HEK293 (cell line): Measurements from ENCODE around the gene MARCHF10.

Experiments used
- CTCF ChIA-PET: fragments of 350-600 bp; formaldehyde crosslinking; extraction: SDS; loops from one replicate; lab custom pipeline; 2021; ENCODE audit warnings: antibody characterized with exemption; lab: Yijun Ruan, JAX
- POLR2A ChIA-PET: fragments of 300-600 bp; formaldehyde crosslinking; extraction: SDS; loops from one replicate; lab custom pipeline; 2020; ENCODE audit warnings: antibody characterized with exemption, inconsistent platforms; lab: Yijun Ruan, JAX
- H3K27ac ChIP-seq: fragments of 200-500 bp; sonication (Bioruptor generic); 2 replicates; pipeline ENCODE4 v1.5.1; 2014; ENCODE audit warnings: low read depth, low read length, control low read depth, inconsistent platforms; ENCODE audit errors: extremely low read depth
- H3K36me3 ChIP-seq, 2 experiments: fragments of 200-500 bp in 1 of 2; sonication (Bioruptor generic) in 1 of 2; 1 replicate in 1 of 2; 2 replicates in 1 of 2; pipeline ENCODE4 v1.5.1; 2014 to 2017; ENCODE audit warnings: inconsistent platforms in 2 of 2, low read length in 2 of 2; ENCODE audit not compliant: control insufficient read depth in 2 of 2, insufficient read depth in 1 of 2
- H3K4me1 ChIP-seq: fragments of 200-500 bp; sonication (Bioruptor generic); 2 replicates; pipeline ENCODE4 v1.5.1; 2014; ENCODE audit warnings: mild to moderate bottlenecking, low read length, inconsistent platforms; ENCODE audit not compliant: control insufficient read depth, insufficient read depth
- H3K4me3 ChIP-seq: 2 replicates; pipeline ENCODE4 v1.5.1; 2011; ENCODE audit warnings: low read depth, mild to moderate bottlenecking, control low read depth, low read length, moderate library complexity
- H3K9me3 ChIP-seq: fragments of 200-500 bp; sonication (Bioruptor generic); 2 replicates; pipeline ENCODE4 v1.5.1; 2014; ENCODE audit warnings: low read depth, low read length, inconsistent platforms; ENCODE audit not compliant: control insufficient read depth, insufficient read depth
- BCL11B ChIP-seq: fragments of 450-650 bp; formaldehyde crosslinking; IDR thresholded peaks from 2 replicates; pipeline ENCODE4 v1.5.1; 2016; ENCODE audit warnings: low read depth, missing biosample characterization, missing genetic modification characterization
- GLIS2 ChIP-seq: fragments of 450-650 bp; formaldehyde crosslinking; IDR thresholded peaks from 2 replicates; pipeline ENCODE4 v1.5.1; 2016; ENCODE audit warnings: missing biosample characterization, missing genetic modification characterization
- HOXD13 ChIP-seq: sonication (generic); formaldehyde crosslinking; IDR thresholded peaks from 2 replicates; pipeline ENCODE4 v1.8.0; 2022; ENCODE audit warnings: missing genetic modification reagents, borderline replicate concordance
- PRDM4 ChIP-seq: fragments of 450-650 bp; formaldehyde crosslinking; IDR thresholded peaks from 2 replicates; pipeline ENCODE4 v1.5.1; 2017; ENCODE audit warnings: missing biosample characterization, missing genetic modification characterization
- YY1 ChIP-seq: fragments of 450-650 bp; formaldehyde crosslinking; IDR thresholded peaks from 2 replicates; pipeline ENCODE4 v1.5.1; 2018; ENCODE audit warnings: missing biosample characterization, missing genetic modification characterization
- YY2 ChIP-seq: fragments of 450-650 bp; formaldehyde crosslinking; IDR thresholded peaks from 2 replicates; pipeline ENCODE4 v1.5.1; 2016; ENCODE audit warnings: missing biosample characterization, missing genetic modification characterization
- ZBTB10 ChIP-seq: fragments of 450-650 bp; formaldehyde crosslinking; IDR thresholded peaks from 2 replicates; pipeline ENCODE4 v1.5.1; 2016; ENCODE audit warnings: missing biosample characterization, missing genetic modification characterization
- ZBTB49 ChIP-seq: fragments of 450-650 bp; formaldehyde crosslinking; IDR thresholded peaks from 2 replicates; pipeline ENCODE4 v1.5.1; 2016; ENCODE audit warnings: missing biosample characterization, missing genetic modification characterization, low read depth
- ZNF121 ChIP-seq: fragments of 450-650 bp; formaldehyde crosslinking; IDR thresholded peaks from 2 replicates; pipeline ENCODE4 v1.5.1; 2016; ENCODE audit warnings: missing biosample characterization, missing genetic modification characterization
- ZNF138 ChIP-seq: fragments of 450-650 bp; formaldehyde crosslinking; IDR thresholded peaks from 2 replicates; pipeline ENCODE4 v1.5.1; 2016; ENCODE audit warnings: missing biosample characterization, missing genetic modification characterization, borderline replicate concordance
- ZNF155 ChIP-seq: fragments of 450-650 bp; formaldehyde crosslinking; IDR thresholded peaks from 2 replicates; pipeline ENCODE4 v1.5.1; 2016; ENCODE audit warnings: missing biosample characterization, missing genetic modification characterization
- ZNF157 ChIP-seq: fragments of 450-650 bp; formaldehyde crosslinking; IDR thresholded peaks from 2 replicates; pipeline ENCODE4 v1.5.1; 2016; ENCODE audit warnings: missing biosample characterization, missing genetic modification characterization
- ZNF221 ChIP-seq: fragments of 450-650 bp; formaldehyde crosslinking; IDR thresholded peaks from 2 replicates; pipeline ENCODE4 v1.5.1; 2017; ENCODE audit warnings: missing biosample characterization, missing genetic modification characterization, borderline replicate concordance
- ZNF223 ChIP-seq: fragments of 450-650 bp; formaldehyde crosslinking; IDR thresholded peaks from 2 replicates; pipeline ENCODE4 v1.5.1; 2016; ENCODE audit warnings: missing biosample characterization, missing genetic modification characterization
- ZNF24 ChIP-seq: fragments of 450-650 bp; formaldehyde crosslinking; IDR thresholded peaks from 2 replicates; pipeline ENCODE4 v1.5.1; 2016; ENCODE audit warnings: missing biosample characterization, missing genetic modification characterization
- ZNF274 ChIP-seq, 2 experiments: fragments of 200-500 bp in 1 of 2; fragments of 450-650 bp in 1 of 2; sonication (Bioruptor generic) in 1 of 2; formaldehyde crosslinking in 1 of 2; IDR thresholded peaks; 2 replicates each; pipeline versions ENCODE4 v1.5.1 to v1.6.1; 2014 to 2016; ENCODE audit warnings: borderline replicate concordance in 1 of 2, inconsistent platforms in 1 of 2, low read length in 1 of 2, missing biosample characterization in 1 of 2, missing genetic modification characterization in 1 of 2
- ZNF354C ChIP-seq: fragments of 450-650 bp; formaldehyde crosslinking; IDR thresholded peaks from 2 replicates; pipeline ENCODE4 v1.5.1; 2016; ENCODE audit warnings: missing biosample characterization, missing genetic modification characterization, low read depth, borderline replicate concordance
- ZNF501 ChIP-seq: fragments of 450-650 bp; formaldehyde crosslinking; IDR thresholded peaks from 2 replicates; pipeline ENCODE4 v1.5.1; 2016; ENCODE audit warnings: missing biosample characterization, missing genetic modification characterization
- ZNF544 ChIP-seq: fragments of 450-650 bp; formaldehyde crosslinking; IDR thresholded peaks from 2 replicates; pipeline ENCODE4 v1.5.0; 2017; ENCODE audit warnings: missing biosample characterization, missing genetic modification characterization
- ZNF639 ChIP-seq: fragments of 450-650 bp; formaldehyde crosslinking; IDR thresholded peaks from 2 replicates; pipeline ENCODE4 v1.5.1; 2016; ENCODE audit warnings: missing biosample characterization, missing genetic modification characterization
- ZNF658 ChIP-seq: fragments of 450-650 bp; formaldehyde crosslinking; IDR thresholded peaks from 2 replicates; pipeline ENCODE4; 2016; ENCODE audit warnings: missing biosample characterization, missing genetic modification characterization
- ZNF670 ChIP-seq: fragments of 450-650 bp; formaldehyde crosslinking; IDR thresholded peaks from 2 replicates; pipeline ENCODE4 v1.5.1; 2016; ENCODE audit warnings: missing biosample characterization, missing genetic modification characterization, low read depth
- ZNF76 ChIP-seq: fragments of 450-650 bp; formaldehyde crosslinking; IDR thresholded peaks from 2 replicates; pipeline ENCODE4; 2016; ENCODE audit warnings: low read depth, missing biosample characterization, missing genetic modification characterization, borderline replicate concordance
- ZNF777 ChIP-seq: fragments of 450-650 bp; formaldehyde crosslinking; IDR thresholded peaks from 2 replicates; pipeline ENCODE4 v1.5.1; 2017; ENCODE audit warnings: missing biosample characterization, missing genetic modification characterization, borderline replicate concordance

MARCHF10 gene

GRCh38 chr17:62805234-62805633 lies 2.9 kb downstream of the MARCHF10 start:
- TF ChIP-seq ZNF544 (tag by site-specific recombination) (no peak), ZNF670 (tag by site-specific recombination) (no peak), ZNF157 (tag by site-specific recombination) (no peak), ZNF501 (tag by site-specific recombination) (no peak)
- POLR2A ChIA-PET: no interaction called here
- Histone ChIP-seq H3K27ac (no peak overlapping the region), H3K9me3 (no peaks in the 10 kb centered on the region), H3K36me3 (no peaks in the 10 kb centered on the region), H3K4me1 (peaks cover 5% of the 10 kb centered on the region), H3K4me3 (no peak overlapping the region)
- CTCF ChIA-PET: interaction anchor here (0.6 to 1.5 kb wide), 3 partner anchors 21 to 538 kb away, joined by 3 read pairs; no protein-coding TSS in a partner anchor

- POLR2A ChIA-PET: no interaction called here
- peaks cover 5% of the 10 kb centered on the region for H3K4me1 ChIP-seq
- no peaks in the 10 kb centered on the region for H3K36me3 ChIP-seq
- no peaks in the 10 kb centered on the region for H3K9me3 ChIP-seq
- TF ChIP-seq ZNF354C (tag by site-specific recombination): no peak
- no peak for TF ChIP-seq GLIS2 (tag by site-specific recombination)
- TF ChIP-seq YY2 (tag by site-specific recombination): no peak
- TF ChIP-seq ZNF639 (tag by site-specific recombination): no peak
- TF ChIP-seq YY1 (tag by site-specific recombination): no peak
- no peak for TF ChIP-seq HOXD13 (CRISPR knock-in tag)
- TF ChIP-seq PRDM4 (tag by site-specific recombination): no peak
- no peak for TF ChIP-seq ZNF155 (tag by site-specific recombination)
- no peak for TF ChIP-seq ZNF138
- no peak for TF ChIP-seq ZNF223 (tag by site-specific recombination)
- TF ChIP-seq ZNF24 (tag by site-specific recombination): no peak
- TF ChIP-seq ZNF221 (tag by site-specific recombination): no peak
- TF ChIP-seq ZBTB10 (tag by site-specific recombination): no peak
- TF ChIP-seq ZNF121: no peak
- TF ChIP-seq ZNF777 (tag by site-specific recombination): no peak
- no peak for TF ChIP-seq ZBTB49 (tag by site-specific recombination)
- TF ChIP-seq BCL11B: no peak
- no peak for TF ChIP-seq ZNF274 (IDR thresholded peaks at IDR 0.05; ENCODE audit: low read length)
- no peak for TF ChIP-seq ZNF274 (tag by site-specific recombination; IDR thresholded peaks at IDR 0.05; ENCODE audit: borderline replicate concordance)
- TF ChIP-seq ZNF658: no peak
- no peak for TF ChIP-seq ZNF76 (tag by site-specific recombination)
- H3K27ac ChIP-seq: no peak overlapping the region
- CTCF ChIA-PET: interaction anchor here (0.6 to 1.5 kb wide), 3 partner anchors 21 to 538 kb away, joined by 3 read pairs; no protein-coding TSS in a partner anchor
- H3K4me3 ChIP-seq: no peak overlapping the region
Observed at GRCh38 chr17:62804822-62805221, 3.3 kb downstream of the MARCHF10 start.
